HG03060 (cell line): ENCODE data around the gene BRSK1.

ENCODE experiments used
- ATAC-seq: cut with Tn5 transposase; IDR thresholded peaks from one replicate; pipeline ENCODE4 v1.9.1; 2021; ENCODE audit warnings: low read depth, moderate number of reproducible peaks; ENCODE audit not compliant: unreplicated experiment

Gene BRSK1

DNA sequence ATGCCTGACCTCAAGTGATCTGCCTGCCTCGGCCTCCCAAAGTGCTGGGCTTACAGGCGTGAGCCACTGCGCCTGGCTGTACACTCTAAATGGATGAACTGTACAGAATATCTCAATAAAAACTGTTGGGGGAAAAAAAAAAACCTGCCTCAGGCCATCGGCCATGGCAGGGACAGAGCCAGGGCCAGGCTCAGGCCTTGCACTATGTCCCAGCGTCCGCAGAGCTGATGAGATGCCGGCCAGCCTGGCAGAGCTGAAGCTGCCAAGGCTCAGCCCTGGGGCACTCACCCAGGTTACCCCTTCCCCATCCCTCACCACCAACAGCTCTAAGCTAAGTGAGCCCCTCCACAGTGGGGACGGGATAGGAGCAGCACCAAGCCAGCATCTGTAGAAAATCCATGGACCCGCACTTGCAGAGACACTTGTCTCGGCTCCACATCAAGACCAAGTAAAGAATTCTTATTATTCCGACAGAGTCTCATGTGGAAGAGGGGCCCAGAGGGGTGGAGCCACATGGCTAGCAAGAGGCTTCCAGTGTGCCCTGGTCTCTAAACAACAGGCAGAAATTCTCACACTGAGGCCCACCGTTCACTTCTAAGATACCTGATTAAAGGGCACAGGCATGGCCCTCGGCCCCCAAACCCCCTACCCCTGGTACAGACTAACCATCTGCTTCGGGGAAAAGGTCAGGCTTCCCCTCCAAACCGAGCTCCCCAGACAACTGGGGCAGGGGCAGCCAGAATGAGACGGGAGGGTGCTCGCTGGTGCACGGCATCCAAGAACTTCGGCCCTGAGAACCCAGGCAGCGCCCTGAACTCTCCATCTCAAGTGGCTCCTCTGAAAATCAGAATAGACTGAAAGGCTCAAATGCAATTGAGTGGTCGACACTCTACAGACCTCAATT lies 30.8 kb upstream of the BRSK1 start:
- no peak for ATAC-seq

DNA sequence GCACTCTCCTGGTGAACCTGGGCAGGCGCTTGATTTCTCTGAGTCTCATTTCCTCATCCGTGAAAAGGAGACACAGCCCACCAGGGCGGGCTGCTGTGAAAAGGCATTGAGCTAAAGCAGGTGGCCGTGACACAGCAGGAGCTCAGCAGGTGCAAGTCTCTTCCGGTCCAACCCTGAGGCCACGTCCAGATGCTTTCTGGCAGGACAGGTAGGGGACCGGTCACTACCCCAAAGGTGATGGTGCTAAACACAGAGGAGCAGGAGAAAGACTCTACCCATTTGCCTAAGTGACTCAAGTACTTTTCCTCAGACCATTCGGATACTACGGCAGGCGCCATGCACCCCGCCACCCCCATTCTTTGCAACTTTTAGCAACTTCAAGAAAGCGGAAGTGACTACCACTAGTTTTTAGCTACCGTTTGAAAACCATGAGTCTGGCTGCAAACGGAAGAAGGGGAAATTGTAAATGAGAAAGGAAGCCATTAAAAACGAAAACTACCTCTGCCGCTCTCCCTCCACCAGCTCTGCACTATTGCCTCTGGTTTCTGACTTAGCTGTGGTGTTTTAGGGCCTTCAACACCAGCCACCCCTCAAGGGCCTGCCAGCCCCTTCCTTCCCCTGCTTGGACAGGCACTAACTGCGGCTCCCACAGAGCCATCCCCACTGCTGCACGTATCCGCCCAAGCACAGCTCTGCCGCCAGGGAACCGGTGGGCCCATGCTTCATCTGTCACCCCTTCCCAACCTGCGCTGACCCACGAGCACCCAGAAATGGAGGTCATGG lies 29.8 kb upstream of the BRSK1 start:
- no peak for ATAC-seq

DNA sequence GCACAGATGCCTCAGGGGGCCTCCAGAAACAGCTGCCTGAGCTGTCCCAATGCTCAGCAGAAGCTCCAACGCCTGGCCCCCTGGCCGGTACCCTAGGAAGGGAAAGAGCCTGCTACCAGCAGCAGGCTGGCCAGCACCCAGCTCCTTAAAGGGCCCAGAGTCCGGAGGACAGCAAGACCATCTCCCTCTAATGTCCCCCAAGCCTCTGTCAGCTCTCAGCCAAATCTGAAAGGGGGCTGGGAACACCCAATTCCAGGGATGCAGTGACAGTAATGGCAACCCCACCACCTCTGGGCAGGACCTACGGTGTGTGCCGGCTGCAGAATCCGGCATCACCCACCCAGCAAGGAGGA lies 29.2 kb upstream of the BRSK1 start:
- ATAC-seq: no peak

DNA sequence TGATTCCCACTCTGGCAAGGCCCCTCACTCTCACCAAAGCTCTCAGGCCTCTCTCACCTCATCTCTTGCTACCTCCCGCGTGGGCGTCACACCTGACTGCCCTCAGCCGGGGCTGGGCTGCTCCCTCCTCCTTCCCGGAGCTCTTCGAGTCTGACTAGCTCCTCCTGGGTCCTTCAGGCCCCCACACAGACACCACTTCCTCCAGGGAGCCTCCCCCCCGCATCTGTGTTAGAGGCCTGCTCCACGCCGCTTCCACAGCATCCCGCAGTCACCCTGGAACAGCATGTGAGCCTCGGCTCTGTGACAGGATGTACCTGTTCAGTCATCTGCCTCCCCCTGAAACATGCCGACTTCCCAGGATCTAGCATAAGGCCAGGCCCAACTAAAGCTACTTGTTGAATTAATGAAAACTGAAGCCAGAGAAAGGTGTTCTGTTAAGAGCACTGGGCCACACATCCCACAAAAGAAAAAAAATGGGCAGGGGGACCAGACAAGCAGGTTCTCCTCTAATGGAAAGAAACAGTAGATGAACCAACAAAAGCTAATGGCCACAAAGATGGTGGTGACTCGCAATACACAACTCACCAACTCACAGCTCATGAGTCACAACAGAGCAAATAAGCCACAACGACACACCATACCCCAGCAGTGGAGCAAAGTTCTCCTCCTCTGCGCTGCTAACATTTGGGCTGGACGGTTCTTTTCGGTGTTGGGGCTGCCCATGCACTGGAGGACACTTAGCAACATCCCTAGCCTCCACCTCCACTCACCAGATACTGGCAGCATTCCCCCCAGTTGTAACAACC lies 28.0 kb upstream of the BRSK1 start:
- ATAC-seq: no peak

DNA sequence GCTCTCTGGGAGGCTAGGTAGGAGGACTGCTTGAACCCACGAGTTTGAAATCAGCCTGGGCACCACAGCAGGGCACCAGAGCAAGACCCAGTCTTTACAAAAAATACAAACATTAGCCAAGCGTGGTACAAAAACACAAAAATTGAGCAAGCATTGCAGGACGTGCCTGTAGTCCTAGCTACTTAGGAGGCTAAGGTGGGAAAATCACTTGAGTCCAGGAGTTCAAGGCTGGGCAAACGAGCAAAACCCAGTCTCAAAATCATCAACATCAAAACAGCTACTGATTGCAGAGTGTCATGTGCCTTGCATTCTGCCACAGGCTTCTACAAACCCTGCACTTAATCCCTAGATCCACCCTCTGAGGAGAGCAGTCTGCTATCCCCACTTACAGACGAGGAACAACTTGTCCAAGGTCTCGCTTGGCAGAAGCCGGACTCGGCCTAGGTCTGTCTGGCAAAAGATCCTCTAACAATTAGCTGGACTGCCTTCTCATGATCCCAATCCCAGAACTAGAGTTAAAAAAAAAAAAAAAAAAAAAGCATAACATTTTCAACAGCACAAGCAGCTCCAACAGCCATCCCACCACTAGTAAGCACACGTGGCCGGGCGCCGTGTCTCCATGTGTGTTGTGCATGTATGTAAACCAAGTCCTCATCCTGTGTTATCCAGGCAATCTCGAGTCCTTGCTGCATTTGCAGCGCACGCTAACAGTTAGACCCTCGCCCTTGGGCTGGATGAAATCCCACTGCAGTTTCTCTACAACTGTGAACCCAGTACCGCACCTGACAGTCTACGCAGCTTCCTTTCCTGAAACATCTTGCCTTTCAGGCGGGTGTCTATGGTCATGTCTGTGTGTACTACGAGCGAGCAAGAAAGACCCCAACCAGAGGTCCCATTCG lies 27.0 kb upstream of the BRSK1 start:
- ATAC-seq: no peak

DNA sequence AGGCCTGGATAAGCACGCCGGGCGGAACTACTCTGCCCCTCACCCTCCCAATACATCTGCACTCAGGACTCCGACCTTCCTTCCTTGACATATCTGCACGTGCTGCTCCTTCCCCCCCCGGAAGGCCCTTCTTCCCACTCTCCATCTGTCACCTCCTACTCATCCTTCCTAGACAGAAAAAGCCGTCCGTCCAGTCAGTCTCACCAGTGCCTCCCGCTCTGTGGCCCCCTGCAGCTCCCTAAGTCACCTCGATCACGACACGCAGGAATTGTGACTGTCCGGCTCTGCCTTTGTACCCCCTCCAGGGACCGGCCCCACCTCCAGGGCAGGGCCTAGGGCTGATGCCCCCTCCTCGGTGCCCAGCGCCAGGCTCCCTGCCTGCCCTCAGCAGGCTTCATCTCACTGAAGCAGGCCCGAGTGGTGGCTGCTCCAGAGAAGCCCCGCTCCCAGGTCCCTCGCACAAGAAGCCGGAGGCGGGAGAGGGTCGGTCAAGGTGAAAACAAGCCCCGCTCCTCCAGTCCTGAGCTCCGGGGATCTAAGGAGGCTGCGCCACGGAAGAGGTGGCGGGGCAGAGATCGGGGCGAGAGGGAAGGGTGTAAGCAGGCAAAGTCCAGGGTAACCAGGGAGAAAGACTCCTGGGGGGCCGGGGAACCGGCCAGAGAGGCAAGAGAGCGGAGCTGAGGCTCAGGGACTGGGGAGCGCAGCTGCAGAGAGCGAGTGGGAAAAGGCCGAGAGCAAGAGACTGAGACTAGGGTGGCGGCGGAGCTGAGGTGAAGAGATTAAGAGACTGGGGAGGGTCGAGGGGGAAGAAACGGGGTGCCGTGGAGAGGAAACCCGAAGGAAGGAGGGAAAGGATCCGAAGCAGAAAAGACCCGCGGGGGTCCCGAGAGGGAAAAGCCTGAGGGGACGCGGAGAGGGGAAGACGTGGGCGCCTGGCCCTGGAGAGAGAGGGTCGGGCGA lies 26.1 kb upstream of the BRSK1 start:
- ATAC-seq: no peak

DNA sequence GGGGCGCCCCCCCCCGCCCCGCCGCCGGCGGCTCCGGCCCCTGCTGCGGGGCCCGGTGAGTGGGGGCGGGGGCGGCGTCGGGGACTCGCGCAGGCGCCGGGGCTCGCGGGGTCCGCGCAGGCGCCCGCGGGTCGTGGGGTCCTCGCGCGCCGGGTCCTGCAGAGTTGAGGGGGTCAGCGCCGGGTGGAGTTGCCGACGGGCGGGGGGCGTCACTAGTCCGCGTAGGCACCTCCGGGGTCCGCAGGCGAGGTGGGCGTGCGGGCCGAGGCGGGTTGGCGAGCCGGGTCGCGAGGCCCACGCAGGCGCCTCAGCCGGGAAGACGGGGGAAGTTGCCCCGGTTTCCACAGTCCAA lies 25.3 kb upstream of the BRSK1 start:
- no peak for ATAC-seq

DNA sequence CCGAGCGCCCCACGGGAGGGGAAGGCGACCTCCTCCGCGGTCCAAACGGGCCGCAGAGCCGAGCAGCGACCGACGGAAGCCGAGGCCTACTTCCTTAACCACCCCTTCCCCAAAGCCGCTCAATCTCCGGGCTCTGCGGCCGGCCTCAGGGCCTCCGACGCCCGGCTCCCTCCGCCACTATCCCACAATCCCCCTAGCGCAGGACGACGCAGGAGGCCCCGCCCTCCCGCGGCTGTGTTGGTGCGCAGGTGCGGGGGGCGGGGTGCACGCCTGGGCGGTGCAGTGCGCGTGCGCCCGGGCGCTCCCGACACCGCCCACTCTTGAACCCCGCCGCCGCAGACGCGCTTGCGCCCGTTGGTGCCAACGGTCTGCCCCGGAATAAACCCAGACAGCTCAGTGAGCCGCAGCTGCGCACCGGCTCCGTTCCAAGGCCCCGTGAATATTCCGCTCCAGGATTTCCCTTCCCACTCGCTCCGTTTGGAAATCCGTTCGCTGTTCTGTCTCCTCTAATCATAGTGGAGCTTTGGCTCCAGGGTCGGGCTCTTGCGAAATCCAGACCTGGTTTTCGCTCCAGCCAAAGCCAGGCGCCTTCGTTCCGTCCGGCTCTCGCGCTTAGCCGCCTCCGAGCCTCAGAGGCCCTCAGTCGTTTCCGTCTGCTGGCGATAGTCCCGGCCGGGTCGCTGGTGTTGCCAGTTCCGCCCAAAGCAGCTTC lies 24.8 kb upstream of the BRSK1 start, which contains the start of gene PPP6R1:
PPP6R1 (minus strand) TSS at position 190 of the 712 bp plus-strand sequence. CDS start 11,914 bp downstream, outside the sequence.
- peak; percentile 63 for ATAC-seq

DNA sequence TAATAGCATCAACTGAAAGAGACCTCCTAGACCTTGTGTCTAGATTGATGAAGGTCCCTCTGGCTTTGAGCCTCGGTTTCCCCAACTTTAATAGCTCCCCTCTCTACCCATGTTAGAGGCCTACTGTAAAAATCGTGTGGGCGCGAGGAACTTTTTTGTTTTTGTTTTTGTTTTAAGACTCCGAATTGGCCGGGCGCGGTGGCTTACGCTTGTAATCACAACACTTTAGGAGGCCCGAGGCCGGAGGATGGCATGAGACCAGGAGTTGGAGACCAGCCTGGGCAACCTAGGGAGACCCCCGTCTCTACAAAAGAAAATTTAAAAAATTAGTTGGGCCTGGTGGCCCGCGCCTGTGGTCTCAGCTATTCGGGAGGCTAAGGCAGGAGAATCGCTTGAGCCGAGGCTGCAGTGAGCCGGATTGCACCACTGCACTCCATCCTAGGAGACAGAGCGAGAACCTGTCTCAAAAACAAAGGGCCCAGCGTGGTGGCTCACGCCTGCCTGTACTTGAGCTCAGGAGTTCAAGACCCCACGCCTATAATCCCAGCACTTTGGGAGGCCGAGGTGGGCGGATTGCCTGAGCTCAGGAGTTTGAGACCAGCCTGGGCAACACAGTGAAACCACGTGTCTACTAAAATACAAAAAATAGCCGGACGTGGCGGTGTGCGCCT lies 24.1 kb upstream of the BRSK1 start:
- ATAC-seq: no peak

DNA sequence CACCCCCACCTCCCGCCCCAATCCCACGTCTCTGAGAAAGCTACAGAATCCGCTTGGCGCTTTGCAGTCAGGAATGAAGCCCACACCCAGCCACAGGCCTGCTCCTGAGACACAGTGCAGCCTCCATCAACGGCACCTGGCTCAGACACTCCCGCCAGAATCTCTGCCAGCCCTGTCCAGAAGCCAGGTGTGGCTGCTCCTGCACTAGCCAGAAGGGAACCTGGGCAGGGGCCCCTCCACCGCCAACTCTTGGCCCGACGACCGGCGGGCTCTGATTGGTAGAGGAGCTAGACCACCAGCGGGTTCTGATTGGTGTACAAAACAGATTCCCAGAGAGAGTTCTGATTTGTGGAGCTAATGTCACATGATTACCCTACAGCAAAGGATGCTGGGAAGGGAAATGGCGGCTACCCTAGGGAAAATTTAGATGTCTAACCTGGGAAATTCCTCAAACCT lies 22.1 kb upstream of the BRSK1 start:
- no peak for ATAC-seq

DNA sequence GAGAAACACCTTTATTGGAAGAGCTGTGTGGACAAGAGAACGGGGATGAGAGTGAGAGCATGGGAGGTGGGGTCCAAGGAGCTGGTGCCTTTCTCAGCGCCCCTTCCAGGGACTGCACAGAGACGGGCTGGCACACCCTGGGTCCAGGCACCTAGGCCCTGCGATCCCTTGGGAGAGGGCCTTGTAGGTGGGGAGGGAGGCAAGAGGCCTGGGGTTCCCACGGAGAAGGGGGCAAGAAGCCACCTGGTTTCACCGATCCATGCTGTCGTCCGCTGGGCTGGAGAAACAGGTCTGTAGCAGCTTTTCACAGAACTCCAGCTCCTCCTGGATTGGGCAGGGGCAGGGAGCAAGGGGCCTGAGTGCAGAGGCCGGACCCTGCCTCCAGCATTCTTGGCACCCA lies 21.4 kb upstream of the BRSK1 start:
- ATAC-seq: no peak

DNA sequence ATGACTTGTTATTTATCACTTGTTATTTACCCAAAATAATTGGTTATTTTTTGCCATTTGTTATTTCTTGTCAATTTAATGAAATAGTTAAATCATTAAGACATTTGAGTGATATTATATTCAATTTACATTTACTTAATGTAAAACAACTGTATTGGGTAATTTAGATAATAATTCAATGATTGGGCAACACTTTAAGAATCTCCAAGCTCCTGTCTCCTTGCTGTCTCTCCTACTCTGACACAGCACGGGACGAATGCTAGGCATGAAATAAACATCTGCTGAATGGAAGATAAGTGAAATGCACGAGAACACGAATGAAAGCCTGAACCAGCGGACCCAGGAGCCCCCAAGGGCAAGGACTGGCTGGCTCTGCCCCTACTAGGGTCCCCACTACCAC lies 19.3 kb upstream of the BRSK1 start:
- no peak for ATAC-seq

DNA sequence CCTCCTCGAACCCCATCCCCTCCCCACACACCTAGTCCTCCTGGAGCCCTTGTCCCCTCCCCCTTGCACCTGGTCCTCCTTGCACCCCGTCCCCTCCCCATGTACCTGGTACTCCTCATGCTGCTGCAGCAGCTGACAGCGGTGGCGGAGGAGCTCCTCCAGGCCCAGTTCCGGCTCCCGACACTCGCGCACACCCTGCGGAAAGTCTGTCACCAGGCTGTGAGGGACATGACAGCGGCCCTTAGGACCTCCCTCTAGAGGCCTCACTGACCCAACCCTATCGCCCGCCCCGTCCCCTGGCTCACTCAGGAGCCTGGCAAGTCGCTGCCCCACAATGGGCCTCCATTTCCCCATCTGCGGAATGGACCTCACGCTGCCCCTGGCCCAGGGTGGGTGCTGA lies 18.6 kb upstream of the BRSK1 start:
- no peak for ATAC-seq

DNA sequence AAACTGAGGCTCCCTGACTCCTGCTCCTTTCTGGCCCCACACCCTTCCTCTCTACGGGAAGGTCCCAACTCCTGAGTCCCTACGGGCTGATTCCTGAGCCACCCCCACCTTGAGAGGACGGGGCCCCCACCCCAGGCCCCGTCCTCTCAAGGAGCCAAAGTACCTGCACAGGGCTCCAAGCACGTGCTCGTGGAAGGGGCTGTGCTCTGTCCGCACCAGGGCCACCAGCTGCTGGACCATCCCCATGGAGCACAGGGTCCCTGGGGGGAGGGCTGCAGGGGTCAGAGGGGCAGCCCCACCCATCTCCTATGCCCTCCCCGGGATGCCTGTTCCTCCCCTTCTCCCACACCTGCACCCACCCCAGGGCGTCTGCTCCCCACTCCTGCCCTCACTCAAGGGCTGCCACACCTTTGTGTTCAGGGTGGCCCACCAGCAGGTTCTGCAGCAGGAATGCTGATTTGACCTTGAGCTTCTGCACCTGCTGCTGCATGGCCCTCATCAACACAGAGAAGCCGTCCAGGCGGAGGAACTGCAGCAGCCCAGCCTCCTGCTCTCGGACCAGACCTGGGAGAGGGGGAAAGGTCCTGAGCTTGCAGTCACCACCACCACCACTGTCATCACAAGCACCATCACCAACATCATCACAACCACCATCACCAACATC lies 17.9 kb upstream of the BRSK1 start:
- ATAC-seq: no peak

DNA sequence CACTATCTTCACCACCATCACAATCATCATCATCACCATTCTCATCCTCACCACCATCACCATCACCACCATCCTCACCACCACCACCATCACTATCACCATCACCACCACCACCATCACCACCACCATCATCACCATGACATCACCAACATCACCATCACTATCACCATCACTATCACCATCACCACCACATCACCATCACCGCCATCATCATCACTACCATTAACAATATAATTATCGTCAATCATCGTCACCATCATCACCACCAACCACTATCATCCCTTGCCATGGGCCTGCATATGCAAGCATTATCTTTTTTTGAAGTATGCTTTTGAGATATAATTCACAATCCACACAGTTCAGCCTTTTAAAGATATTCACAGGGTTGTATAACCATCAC lies 17.4 kb upstream of the BRSK1 start:
- ATAC-seq: no peak

DNA sequence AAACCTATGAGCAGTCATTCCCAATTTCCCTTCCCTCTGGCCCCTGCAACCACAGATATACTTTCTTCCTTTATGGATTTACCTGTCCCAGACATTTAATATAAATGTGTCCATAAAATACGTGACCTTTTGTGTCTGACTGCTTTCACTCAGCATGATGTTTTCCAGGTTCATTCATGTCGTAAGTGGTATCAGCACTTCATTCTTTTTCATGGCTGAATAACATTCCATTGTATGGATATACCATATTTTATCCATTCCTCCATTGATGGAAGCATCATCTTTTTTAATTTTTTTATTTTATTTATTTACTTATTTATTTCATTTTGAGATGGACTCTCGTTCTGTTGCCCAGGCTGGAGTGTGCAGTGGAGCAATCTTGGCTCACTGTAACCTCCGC lies 17.0 kb upstream of the BRSK1 start:
- no peak for ATAC-seq

DNA sequence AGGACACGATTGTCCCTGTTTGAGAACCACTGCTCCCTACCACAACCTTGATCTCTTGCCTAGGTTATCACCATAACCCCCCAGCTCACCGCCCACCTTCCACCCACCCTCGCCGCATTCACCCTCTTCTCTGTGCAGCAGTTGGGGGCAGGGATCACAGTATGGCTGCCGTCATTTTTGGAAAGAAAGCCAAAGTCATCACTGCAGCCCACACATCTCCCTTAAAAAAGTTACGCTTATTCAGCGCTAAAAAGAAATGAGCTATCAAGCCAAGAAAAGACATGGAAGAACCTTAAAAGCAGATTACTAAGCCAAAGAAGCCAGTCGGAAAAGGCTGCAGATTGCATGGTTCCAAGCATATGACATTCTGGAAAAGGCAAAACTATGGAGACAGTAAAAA lies 14.5 kb upstream of the BRSK1 start:
- no peak for ATAC-seq
